ENCODE data around the gene GPR152.
"Not testable (repeated sequence)": the region's sequence is repeated elsewhere in the genome, so short reads cannot be mapped to it uniquely, and the experiment has no call there.

The GPR152 gene

DNA sequence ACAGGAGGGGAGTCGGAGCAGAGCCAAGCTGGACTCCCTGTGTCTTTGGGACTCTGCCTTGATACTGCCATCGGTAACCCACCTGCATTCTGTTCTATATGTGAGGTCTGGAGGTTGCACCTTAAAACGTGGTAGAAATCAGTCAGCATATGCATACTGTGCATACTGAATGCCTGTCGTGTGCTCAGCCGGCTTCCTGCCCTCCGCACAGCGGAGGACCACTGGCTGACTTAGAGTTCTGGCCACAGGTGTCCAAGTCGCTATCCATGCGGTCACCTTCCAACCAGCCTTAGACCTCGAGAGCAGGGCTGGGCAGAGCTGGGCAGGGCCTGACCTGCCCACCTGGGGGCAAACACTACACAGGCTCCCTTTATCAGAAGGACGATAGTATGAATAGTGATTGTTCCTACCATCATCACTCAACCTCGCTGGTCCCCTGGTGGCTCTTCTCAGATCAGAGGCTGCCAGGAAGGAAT, 44.8 kb downstream of the GPR152 start:
- no peak for DNase-seq

GRCh38 chr11:67406969-67407687, 45.4 kb downstream of the GPR152 start:
- DNase-seq, result peak; percentile 49

GRCh38 chr11:67406420-67406968, 46.0 kb downstream of the GPR152 start:
- DNase-seq, result no peak

DNA sequence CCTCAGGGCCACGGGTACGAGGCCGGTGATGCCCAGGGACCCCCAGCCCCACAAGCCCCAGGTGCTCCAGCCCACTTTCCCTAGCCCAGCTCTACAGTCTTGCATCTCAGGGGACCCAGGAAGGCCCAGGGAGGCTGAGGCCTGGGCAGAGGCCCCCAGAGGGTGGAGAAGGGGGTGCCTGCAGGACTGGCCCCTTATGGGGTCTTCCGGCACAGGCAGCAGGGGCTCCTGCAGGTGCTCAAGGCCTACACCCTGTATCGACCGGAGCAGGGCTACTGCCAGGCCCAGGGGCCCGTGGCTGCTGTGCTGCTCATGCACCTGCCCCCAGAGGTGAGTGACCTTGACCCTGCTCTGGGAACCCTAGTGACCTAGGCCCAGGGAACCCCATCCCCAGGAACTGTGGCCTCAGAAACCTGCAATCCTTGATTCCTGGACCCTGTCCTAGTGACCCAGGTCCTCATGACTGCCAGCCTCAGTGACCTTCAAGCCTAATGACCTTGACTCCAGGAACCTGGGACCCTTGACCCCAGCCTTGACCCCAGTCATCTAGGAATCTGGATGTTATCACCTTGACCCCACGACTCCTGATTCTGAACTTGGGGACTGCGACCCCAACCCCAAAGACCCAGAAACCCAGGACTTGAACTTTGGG, 46.7 kb downstream of the GPR152 start:
- no peak for DNase-seq

- peak; percentile 50 for DNase-seq
Measured at GRCh38 chr11:67405196-67405567, 47.3 kb downstream of the GPR152 start.

- peak; percentile 73 for DNase-seq
Measured at GRCh38 chr11:67404515-67405195, 47.9 kb downstream of the GPR152 start.

DNA sequence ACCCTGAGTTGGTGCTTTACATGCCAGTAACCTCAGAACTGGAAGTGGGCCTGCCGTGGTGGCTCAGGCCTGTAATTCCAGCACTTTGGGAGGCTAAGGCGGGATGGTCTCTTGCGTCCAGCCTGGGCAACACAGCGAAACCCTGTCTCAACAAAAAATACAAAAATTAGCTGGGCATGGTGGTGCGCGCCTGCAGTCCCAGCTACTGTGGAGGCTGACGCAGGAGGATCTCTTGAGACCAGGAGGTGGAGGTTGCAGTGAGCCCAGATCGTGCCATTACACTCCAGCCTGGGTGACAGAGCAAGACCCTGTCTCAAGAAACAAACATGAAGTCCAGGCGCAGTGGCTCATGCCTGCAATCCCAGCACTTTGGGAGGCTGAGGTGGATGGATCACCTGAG, 49.4 kb downstream of the GPR152 start:
- DNase-seq, result not testable (repeated sequence)

DNA sequence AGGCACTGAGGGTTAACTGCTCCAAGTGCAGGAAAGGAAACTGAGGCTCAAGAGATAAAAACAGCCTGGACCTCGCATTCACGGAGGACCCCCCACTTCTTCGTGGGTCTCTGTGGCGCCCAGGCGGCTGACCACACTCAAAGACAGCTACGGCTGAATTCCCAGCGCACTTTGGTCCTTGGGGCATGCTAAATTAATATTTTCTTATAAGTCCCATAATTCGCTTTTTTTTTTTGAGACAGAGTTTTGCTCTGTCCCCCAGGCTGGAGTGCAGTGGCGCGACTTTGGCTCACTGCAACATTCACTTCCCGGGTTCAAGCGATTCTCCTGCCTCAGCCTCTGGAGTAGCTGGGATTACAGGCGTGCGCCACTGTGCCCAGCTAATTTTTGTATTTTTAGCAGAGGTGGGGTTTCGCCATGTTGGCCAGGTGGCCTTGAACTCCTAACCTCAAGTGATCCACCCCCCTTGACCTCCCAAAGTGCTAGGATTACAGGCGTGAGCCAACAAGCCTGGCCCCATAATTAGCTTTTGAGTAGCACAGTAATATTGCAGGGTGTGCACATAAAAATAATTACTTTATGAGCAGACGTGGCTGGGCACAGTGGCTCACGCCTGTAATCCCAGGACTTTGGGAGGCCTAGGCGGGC, 50.2 kb downstream of the GPR152 start:
- not testable (repeated sequence) for DNase-seq

- DNase-seq, result peak; percentile 93
Measured at GRCh38 chr11:67401495-67402191, 50.9 kb downstream of the GPR152 start, which contains the start of gene PPP1CA. PPP1CA (minus strand) TSS chr11:67401858; CDS start chr11:67401782, 76 bp downstream.

All from stimulated activated CD4-positive, alpha-beta T cell treated with anti-CD3 and anti-CD28 coated beads, Interleukin-15, amount 100 ng/mL, for 24 hours (primary cell).